DMS153 treated with DMSO at 0.1 percent for 48 hours (cell line): ENCODE measurements around the gene CACUL1.
"Not testable (repeated sequence)": the region's sequence is repeated elsewhere in the genome, so short reads cannot be mapped to it uniquely, and the experiment has no call there.

Experiments used
- DNase-seq: peaks from one replicate; lab custom pipeline; 2025; ENCODE audit not compliant: unreplicated experiment; lab: John Stamatoyannopoulos, UW

The CACUL1 gene

GRCh38 chr10:118769898-118770600 is 15.3 kb upstream of the CACUL1 start:
- no peak for DNase-seq

GRCh38 chr10:118768041-118768919 is 13.5 kb upstream of the CACUL1 start:
- no peak for DNase-seq

DNA sequence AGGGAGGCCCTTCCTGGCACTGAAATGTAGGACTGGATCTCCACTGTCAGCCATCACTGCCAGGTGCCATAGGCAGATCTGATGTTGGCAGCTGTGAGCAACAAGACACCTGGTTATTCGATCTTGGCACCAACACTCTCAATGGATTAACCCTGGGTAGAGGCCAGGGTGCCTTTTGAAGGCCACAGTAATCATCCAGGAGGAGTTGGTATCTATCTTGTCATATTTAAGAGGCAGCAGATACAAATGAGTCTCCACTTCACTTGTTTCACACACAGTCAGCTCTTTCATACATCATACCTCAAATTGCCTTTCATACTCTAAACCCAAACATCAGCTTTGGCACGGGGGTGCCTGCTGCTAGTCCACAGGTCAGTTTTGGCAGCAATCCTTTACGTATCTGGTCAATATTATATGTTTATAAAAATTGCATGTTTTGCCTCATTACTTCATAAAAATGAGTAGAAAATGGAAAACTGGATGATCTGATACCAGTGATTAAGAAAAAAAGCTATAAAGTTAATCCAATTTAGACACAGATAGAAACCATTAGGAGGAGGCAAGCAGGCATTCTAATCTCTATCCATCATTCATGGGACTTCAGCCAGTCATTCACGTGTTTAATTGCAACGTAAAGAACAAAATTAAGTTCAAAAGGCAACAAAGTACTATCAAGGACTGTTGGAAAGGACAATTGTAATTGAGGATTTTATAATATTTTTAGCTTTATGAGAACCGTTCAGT is 12.7 kb upstream of the CACUL1 start:
- no peak for DNase-seq

GRCh38 chr10:118764195-118764594 is 9.4 kb upstream of the CACUL1 start:
- DNase-seq, result no peak

DNA sequence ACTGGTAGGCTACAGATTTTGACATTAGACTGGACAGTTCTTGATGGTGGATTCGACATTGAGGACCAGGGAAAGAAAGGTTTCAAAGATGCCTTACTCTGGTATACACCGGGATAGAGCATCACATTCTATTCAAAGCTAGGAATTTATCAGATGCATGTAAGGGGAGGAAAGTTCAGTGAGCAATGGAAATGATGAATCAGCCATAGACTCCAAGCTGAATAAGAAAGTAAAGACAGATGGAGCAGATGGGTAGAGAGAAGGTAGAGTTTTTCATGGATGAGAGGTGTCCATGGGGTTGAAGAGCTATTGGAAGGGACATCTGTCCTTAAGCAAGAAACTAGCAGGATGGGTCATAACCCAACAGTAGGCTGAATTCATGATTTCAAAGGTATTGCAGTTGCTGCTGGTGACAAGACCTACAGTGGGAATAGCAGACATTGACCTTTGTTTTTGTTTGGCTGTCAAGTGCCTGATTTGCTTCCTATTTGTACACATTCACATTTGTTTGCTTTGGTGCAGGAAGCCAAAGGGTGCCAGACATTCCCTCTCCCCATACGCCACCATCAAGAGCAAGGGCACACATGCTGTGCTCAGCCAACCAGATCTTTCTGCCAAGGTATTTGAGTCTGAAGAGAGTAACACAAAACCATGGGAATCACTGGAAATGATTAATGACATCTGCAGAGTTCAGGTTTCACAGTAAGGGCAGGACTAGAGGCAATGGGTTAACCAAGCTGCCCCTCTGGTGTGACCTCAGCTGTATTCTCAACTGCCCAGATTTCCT is 8.6 kb upstream of the CACUL1 start:
- peak; percentile 49 for DNase-seq

GRCh38 chr10:118760265-118760664 is 5.5 kb upstream of the CACUL1 start:
- no peak for DNase-seq

DNA sequence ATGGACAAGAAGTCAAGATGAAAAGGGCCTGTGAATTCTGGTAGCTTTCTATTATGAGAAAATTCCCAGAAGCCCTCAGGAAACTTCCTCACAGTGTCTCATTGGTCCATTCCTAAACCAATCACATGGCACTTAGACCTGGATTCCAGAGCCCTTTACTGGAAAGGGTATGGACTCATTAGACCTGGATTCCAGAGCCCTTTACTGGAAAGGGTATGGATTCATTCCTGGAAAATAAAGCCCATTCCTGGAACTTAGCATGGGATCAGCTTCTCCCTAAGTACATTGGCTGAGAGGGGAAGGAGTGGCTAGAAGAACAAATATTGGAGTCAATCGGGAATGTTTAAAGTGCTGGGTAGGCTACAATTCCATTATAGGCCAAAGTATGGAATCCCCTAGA is 3.7 kb upstream of the CACUL1 start:
- no peak for DNase-seq

GRCh38 chr10:118754229-118754555 is 578 bp downstream of the CACUL1 start:
- no peak for DNase-seq

- no peak for DNase-seq
These were observed 1.2 kb downstream of the CACUL1 start for GRCh38 chr10:118753331-118754228.

DNA sequence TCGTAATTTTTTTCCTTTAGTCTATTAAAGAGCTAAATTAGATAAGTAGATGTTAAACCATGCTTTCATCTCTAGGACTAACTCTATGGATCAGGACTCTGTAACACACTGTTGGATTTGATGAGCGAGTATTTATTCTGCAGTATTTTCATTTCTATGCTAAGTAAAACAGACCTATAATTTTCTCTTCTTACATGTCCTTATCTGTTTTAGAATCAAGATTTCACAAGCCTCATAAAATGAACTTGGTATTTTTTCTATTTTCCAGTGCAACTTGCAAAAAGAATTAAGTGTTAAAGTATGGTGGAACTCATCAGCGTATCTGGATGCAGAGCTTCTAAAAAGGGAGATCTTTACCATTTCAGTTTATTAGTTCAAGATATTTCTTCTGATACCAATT is 2.4 kb downstream of the CACUL1 start:
- no peak for DNase-seq

DNA sequence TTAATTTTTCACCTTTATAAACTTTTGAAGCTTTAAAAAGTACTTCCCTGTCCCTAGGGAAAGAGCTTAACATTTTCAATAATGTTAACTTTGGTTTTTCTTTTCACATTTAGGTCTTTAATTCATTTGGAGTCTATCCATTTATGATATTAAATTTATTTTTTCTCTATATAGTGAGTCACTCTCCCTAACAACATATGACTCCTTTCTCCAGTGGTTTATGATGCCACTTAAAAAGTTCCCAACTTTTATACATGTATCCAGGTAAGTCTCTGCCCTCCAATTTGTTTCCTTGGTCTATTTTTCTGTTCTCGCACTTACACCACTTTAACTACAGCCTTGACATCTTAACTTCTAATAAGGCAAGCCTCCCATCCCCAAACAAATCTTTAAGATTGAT is 3.5 kb downstream of the CACUL1 start:
- no peak for DNase-seq

DNA sequence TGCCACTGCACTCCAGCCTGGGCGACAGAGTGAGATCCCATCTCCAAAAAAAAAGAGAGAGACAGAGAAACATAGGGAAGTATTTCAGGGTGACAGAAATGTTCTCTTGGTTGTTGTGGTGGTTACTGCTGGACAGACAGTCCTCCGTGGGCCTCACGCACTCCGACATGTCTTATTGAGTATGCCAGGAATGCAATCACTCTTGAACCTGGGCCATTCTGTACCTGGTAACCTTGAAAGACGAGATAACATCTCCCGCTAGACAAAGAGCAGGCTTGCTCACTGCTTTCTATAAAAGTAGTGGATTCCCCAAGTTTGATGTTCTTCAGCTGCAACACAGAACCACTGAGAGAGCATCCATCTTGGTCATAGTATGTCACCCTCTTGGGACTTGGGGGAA is 6.7 kb downstream of the CACUL1 start:
- DNase-seq, result no peak

DNA sequence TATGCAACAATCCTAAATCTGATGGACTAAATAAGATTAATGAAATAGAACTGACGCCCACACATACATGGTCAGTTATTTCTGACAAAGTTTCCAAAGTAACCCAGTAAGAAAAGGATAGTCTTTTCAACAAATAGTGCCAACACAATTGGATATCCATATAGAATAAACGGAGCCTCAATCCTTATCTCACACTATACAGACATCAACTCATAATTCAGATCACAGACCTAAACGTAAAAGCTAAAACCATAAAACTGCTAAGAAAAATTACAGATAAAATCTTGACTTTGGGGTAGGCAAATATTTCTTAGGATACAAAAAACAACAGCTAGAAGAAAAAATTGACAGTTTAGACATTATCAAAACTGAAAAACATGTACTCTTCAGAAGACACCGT is 8.5 kb downstream of the CACUL1 start:
- DNase-seq, result no peak

DNA sequence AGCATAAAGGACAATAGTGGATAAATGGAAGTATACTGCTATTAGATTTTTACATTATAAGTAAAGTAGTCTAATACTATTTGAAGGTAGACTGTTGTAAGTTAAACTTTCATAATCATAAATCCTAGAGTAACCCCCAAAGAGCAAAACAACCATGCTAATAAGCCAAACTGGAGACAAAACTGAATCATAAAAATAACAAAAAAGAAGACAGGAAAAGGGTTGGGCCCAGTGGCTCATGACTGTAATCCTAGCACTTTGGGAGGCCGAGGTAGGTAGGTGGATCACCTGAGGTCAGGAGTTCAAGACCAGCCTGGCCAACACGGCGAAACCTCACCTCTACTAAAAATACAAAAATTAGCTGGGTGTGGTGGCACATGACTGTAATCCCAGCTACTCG is 9.7 kb downstream of the CACUL1 start:
- DNase-seq, result no peak

DNA sequence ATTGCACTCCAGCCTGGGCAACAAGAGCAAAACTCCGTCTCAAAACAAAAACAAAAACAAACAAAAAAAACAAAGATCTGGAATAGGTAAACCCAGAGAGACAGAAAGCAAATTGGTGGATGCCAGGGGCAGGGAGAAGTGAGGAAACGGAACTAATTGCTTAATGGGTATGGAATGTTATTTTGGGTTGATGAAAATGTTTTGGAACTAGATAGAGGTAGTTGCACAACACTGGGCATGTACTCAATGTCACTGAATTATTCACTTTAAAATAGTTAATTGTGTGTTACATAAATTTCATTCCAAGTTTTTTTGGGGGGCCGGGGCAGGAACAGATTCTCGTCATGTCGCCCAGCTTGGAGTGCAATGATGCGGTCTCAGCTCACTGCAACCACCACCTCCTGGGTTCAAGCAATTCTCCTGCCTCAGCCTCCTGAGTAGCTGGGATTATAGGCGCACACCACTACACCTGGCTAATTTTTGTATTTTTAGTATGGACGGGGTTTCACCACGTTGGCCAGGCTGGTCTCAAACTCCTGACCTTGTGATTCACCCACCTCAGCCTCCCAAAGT is 10.3 kb downstream of the CACUL1 start:
- DNase-seq, result not testable (repeated sequence)

DNA sequence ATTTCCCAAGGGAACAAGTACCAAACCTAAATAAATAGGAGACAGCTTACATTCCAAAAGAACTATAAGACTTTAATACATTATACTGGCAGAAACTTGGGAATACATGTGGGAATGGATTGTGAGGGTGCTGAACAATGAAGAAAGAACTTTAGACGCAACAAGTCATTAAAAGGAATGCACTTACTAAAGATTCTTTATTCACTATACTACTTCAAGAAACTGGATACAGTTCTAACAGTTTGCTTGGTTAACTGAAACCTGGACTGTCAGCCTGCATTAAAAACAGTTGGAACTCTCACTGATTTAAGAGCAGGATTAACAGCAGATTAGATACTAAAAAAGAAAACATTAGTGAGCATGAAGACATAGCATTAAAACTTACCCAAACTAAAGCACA is 12.0 kb downstream of the CACUL1 start:
- DNase-seq, result no peak

GRCh38 chr10:118742032-118742431 is 12.7 kb downstream of the CACUL1 start:
- no peak for DNase-seq

DNA sequence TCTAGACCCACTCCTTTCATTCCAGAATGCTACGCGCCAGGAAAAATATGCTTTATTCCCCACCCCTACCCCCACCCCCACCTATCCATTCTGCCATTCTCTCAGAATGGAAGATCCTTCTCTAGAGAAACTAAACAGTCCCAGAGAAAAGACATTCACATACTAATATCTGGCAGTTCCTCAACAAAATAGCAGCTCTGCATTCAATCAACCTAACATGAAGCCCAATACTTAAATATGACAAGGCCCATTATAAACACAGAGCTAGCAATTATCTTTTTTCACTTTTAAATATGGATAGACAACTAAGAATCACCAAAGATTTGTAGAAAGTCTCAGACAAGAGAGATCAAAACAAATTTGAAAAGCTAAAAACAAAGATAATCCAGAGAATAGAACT is 16.4 kb downstream of the CACUL1 start:
- no peak for DNase-seq

- no peak for DNase-seq
These were observed 17.0 kb downstream of the CACUL1 start for GRCh38 chr10:118737603-118738302.
